Effector memory CD4-positive, alpha-beta T cell (primary cell): Measurements from ENCODE around the gene JOSD2.
"Not testable (repeated sequence)": the region's sequence is repeated elsewhere in the genome, so short reads cannot be mapped to it uniquely, and the experiment has no call there.

Source experiments
- DNase-seq, 3 donors: peaks; one replicate each; pipeline ENCODE4 v3.0.0-alpha.2; 2020
- H3K27ac ChIP-seq: 2 replicates; pipeline ENCODE4 v1.7.0; 2013; ENCODE audit warnings: mild to moderate bottlenecking, low read length, moderate library complexity; ENCODE audit not compliant: insufficient read depth, poor library complexity, severe bottlenecking
- H3K27me3 ChIP-seq: replicated peaks from 2 replicates; pipeline ENCODE4 v1.7.0; 2013; ENCODE audit warnings: mild to moderate bottlenecking, low read length; ENCODE audit not compliant: insufficient read depth, control insufficient read depth, poor library complexity, severe bottlenecking
- H3K36me3 ChIP-seq: 2 replicates; pipeline ENCODE4 v1.7.0; 2013; ENCODE audit warnings: mild to moderate bottlenecking, low read length, moderate library complexity; ENCODE audit not compliant: control insufficient read depth, insufficient read depth
- H3K4me1 ChIP-seq: 2 replicates; pipeline ENCODE4 v1.7.0; 2013; ENCODE audit warnings: low read length, mild to moderate bottlenecking; ENCODE audit not compliant: control insufficient read depth, insufficient read depth, poor library complexity, severe bottlenecking
- H3K4me3 ChIP-seq: 2 replicates; pipeline ENCODE4 v1.7.0; 2013; ENCODE audit warnings: low read length, low read depth, mild to moderate bottlenecking; ENCODE audit not compliant: insufficient read depth, poor library complexity, severe bottlenecking
- H3K9me3 ChIP-seq: 2 replicates; pipeline ENCODE4 v1.7.0; 2013; ENCODE audit warnings: mild to moderate bottlenecking, low read length, moderate library complexity; ENCODE audit not compliant: control insufficient read depth

The JOSD2 gene

GRCh38 chr19:50476224-50476906, 34.6 kb downstream of the JOSD2 start, which contains the start of the genes EMC10 and GARIN5A:
Gene EMC10 (plus strand): TSS chr19:50476507. CDS start chr19:50476545, 38 bp downstream.
Gene GARIN5A (minus strand): TSS chr19:50476848. CDS start chr19:50476388, 460 bp downstream.
- no peaks in the 10 kb centered on the region for H3K9me3 ChIP-seq
- peak within 1 kb of the TSS; percentile 76 for H3K4me3 ChIP-seq
- peaks cover 14% of the 10 kb centered on the region for H3K4me1 ChIP-seq
- H3K36me3 ChIP-seq: peaks cover 24% of the 10 kb centered on the region
- H3K27ac ChIP-seq: peak within 1 kb of the TSS; percentile 78
- DNase-seq: peak; percentile 88 to 90 (median 89)
- no peaks in the 10 kb centered on the region for H3K27me3 ChIP-seq

- Histone ChIP-seq H3K9me3 (no peaks in the 10 kb centered on the region), H3K27ac (no peak overlapping the region), H3K27me3 (no peaks in the 10 kb centered on the region), H3K4me3 (no peak overlapping the region), H3K4me1 (peaks cover 14% of the 10 kb centered on the region), H3K36me3 (peaks cover 18% of the 10 kb centered on the region)
- no peak for DNase-seq
Observed at GRCh38 chr19:50475736-50476223, 35.2 kb downstream of the JOSD2 start.

GRCh38 chr19:50475101-50475568, 35.9 kb downstream of the JOSD2 start:
- H3K27ac ChIP-seq: no peak overlapping the region
- H3K27me3 ChIP-seq: no peaks in the 10 kb centered on the region
- H3K4me3 ChIP-seq: no peak overlapping the region
- peaks cover 11% of the 10 kb centered on the region for H3K36me3 ChIP-seq
- H3K9me3 ChIP-seq: no peaks in the 10 kb centered on the region
- no peak for DNase-seq
- H3K4me1 ChIP-seq: peaks cover 14% of the 10 kb centered on the region

- H3K9me3 ChIP-seq, H3K27me3 ChIP-seq: not testable (repeated sequence)
- H3K4me1 ChIP-seq: peaks cover 14% of the 10 kb centered on the region
Observed at GRCh38 chr19:50473336-50473735, 37.7 kb downstream of the JOSD2 start.

GRCh38 chr19:50468818-50469217, 42.2 kb downstream of the JOSD2 start:
- no peak overlapping the region for H3K4me3 ChIP-seq
- H3K4me1 ChIP-seq: no peaks in the 10 kb centered on the region
- no peaks in the 10 kb centered on the region for H3K27me3 ChIP-seq
- no peak for DNase-seq
- H3K36me3 ChIP-seq: no peaks in the 10 kb centered on the region
- H3K27ac ChIP-seq: no peak overlapping the region
- no peaks in the 10 kb centered on the region for H3K9me3 ChIP-seq

More at GRCh38 chr19:50473336-50473735, 37.7 kb downstream of the JOSD2 start:
- not testable (repeated sequence) for H3K36me3 ChIP-seq, DNase-seq, H3K27ac ChIP-seq, H3K4me3 ChIP-seq

GRCh38 chr19:50467566-50467965, 43.4 kb downstream of the JOSD2 start:
- Histone ChIP-seq H3K27ac (no peak overlapping the region), H3K36me3 (no peaks in the 10 kb centered on the region), H3K4me1 (no peaks in the 10 kb centered on the region), H3K4me3 (no peak overlapping the region), H3K27me3 (no peaks in the 10 kb centered on the region), H3K9me3 (no peaks in the 10 kb centered on the region)
- DNase-seq: no peak

GRCh38 chr19:50466706-50467039, 44.3 kb downstream of the JOSD2 start:
- no peak overlapping the region for H3K4me3 ChIP-seq
- H3K27ac ChIP-seq: no peak overlapping the region
- no peaks in the 10 kb centered on the region for H3K36me3 ChIP-seq
- no peak for DNase-seq
- no peaks in the 10 kb centered on the region for H3K27me3 ChIP-seq
- H3K9me3 ChIP-seq: no peaks in the 10 kb centered on the region
- no peaks in the 10 kb centered on the region for H3K4me1 ChIP-seq

GRCh38 chr19:50465986-50466705, 44.8 kb downstream of the JOSD2 start:
- H3K4me3 ChIP-seq: no peak overlapping the region
- no peaks in the 10 kb centered on the region for H3K9me3 ChIP-seq
- DNase-seq: no peak
- no peaks in the 10 kb centered on the region for H3K27me3 ChIP-seq
- H3K27ac ChIP-seq: no peak overlapping the region
- H3K4me1 ChIP-seq: no peaks in the 10 kb centered on the region
- H3K36me3 ChIP-seq: no peaks in the 10 kb centered on the region

- Histone ChIP-seq H3K4me3 (no peak overlapping the region), H3K9me3 (no peaks in the 10 kb centered on the region), H3K36me3 (no peaks in the 10 kb centered on the region), H3K27ac (no peak overlapping the region), H3K27me3 (no peaks in the 10 kb centered on the region), H3K4me1 (no peaks in the 10 kb centered on the region)
- DNase-seq: no peak
Observed at GRCh38 chr19:50465000-50465399, 46.0 kb downstream of the JOSD2 start.

GRCh38 chr19:50464348-50464747, 46.6 kb downstream of the JOSD2 start:
- no peaks in the 10 kb centered on the region for H3K9me3 ChIP-seq

More at GRCh38 chr19:50464348-50464747, 46.6 kb downstream of the JOSD2 start:
- DNase-seq: no peak
- H3K4me3 ChIP-seq: no peak overlapping the region
- no peaks in the 10 kb centered on the region for H3K27me3 ChIP-seq
- H3K4me1 ChIP-seq: no peaks in the 10 kb centered on the region
- H3K36me3 ChIP-seq: no peaks in the 10 kb centered on the region
- H3K27ac ChIP-seq: no peak overlapping the region
